ENCODE data around the gene SHANK1.

Gene SHANK1

DNA sequence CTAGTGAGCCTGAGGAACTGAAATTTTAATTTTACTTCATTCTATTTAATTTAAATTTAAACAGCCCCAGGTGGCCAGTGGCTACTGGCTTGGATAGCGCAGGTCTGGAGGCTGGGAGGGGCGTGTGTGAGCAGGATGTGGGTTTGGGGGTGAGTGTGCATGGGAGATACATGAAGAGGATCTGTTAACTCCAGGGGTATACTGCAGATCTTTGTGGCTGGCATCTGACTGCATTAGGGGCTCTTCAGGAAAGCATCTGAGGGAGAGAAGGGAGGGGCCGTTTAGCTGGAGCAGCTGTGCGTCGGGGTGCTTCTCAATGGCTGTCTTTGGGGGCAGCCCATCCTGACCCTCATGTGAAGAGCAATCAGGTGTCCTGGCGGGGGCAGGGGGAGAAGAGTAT is 6.8 kb downstream of the SHANK1 start:
- H3K9me3 ChIP-seq (ENCODE audit: insufficient read depth, low read length), result no peaks in the 10 kb centered on the region
- H3K79me2 ChIP-seq (ENCODE audit: insufficient read depth, low read length), result no peaks in the 10 kb centered on the region
- no peaks in the 10 kb centered on the region for H3K36me3 ChIP-seq (ENCODE audit: low read length)
- no peaks in the 10 kb centered on the region for H4K20me1 ChIP-seq (ENCODE audit: low read depth, low read length)
- H3K4me2 ChIP-seq (ENCODE audit: low read depth, low read length, poor library complexity, severe bottlenecking), result no peak overlapping the region
- H3K9me2 ChIP-seq (replicated peaks; ENCODE audit: insufficient read depth, low read length), result no peaks in the 10 kb centered on the region
- no peak overlapping the region for H2AFZ ChIP-seq (ENCODE audit: low read depth, low read length, severe bottlenecking)
- no peak overlapping the region for H3K9ac ChIP-seq (ENCODE audit: low read length)
- no peaks in the 10 kb centered on the region for H3K27me3 ChIP-seq (ENCODE audit: low read length)
- H3K27ac ChIP-seq (ENCODE audit: low read depth, low read length), result no peak overlapping the region
- H3K4me3 ChIP-seq (ENCODE audit: insufficient read depth, low read length, poor library complexity, severe bottlenecking), result no peak overlapping the region
- no peaks in the 10 kb centered on the region for H3F3A ChIP-seq (ENCODE audit: insufficient read depth)
- TF ChIP-seq, protein P1, sequence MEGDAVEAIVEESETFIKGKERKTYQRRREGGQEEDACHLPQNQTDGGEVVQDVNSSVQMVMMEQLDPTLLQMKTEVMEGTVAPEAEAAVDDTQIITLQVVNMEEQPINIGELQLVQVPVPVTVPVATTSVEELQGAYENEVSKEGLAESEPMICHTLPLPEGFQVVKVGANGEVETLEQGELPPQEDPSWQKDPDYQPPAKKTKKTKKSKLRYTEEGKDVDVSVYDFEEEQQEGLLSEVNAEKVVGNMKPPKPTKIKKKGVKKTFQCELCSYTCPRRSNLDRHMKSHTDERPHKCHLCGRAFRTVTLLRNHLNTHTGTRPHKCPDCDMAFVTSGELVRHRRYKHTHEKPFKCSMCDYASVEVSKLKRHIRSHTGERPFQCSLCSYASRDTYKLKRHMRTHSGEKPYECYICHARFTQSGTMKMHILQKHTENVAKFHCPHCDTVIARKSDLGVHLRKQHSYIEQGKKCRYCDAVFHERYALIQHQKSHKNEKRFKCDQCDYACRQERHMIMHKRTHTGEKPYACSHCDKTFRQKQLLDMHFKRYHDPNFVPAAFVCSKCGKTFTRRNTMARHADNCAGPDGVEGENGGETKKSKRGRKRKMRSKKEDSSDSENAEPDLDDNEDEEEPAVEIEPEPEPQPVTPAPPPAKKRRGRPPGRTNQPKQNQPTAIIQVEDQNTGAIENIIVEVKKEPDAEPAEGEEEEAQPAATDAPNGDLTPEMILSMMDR (IDR thresholded peaks at IDR 0.05; ENCODE audit: insufficient read depth, low read length, poor library complexity, severe bottlenecking), result no peak
- no peak for TF ChIP-seq EZH2phosphoT487 (conservative IDR thresholded peaks at IDR 0.05; ENCODE audit: low read length)

- Histone ChIP-seq H3K9ac (ENCODE audit: low read length) (no peak overlapping the region), H3K4me2 (ENCODE audit: low read depth, low read length, poor library complexity, severe bottlenecking) (no peak overlapping the region), H3F3A (ENCODE audit: insufficient read depth) (no peaks in the 10 kb centered on the region), H3K27ac (ENCODE audit: low read depth, low read length) (no peak overlapping the region), H2AFZ (ENCODE audit: low read depth, low read length, severe bottlenecking) (no peak overlapping the region), H3K9me3 (ENCODE audit: insufficient read depth, low read length) (no peaks in the 10 kb centered on the region), H3K36me3 (ENCODE audit: low read length) (no peaks in the 10 kb centered on the region), H3K9me2 (replicated peaks; ENCODE audit: insufficient read depth, low read length) (no peaks in the 10 kb centered on the region), H4K20me1 (ENCODE audit: low read depth, low read length) (no peaks in the 10 kb centered on the region), H3K79me2 (ENCODE audit: insufficient read depth, low read length) (no peaks in the 10 kb centered on the region), H3K4me3 (ENCODE audit: insufficient read depth, low read length, poor library complexity, severe bottlenecking) (no peak overlapping the region), H3K27me3 (ENCODE audit: low read length) (no peaks in the 10 kb centered on the region)
- TF ChIP-seq EZH2phosphoT487 (conservative IDR thresholded peaks at IDR 0.05; ENCODE audit: low read length), result no peak
- TF ChIP-seq, protein P1 (IDR thresholded peaks at IDR 0.05; ENCODE audit: insufficient read depth, low read length, poor library complexity, severe bottlenecking), result no peak
These were observed 7.8 kb downstream of the SHANK1 start for GRCh38 chr19:50711805-50712204.

GRCh38 chr19:50711196-50711595 is 8.4 kb downstream of the SHANK1 start:
- Histone ChIP-seq H3K27ac (ENCODE audit: low read depth, low read length) (no peak overlapping the region), H3K9me2 (replicated peaks; ENCODE audit: insufficient read depth, low read length) (no peaks in the 10 kb centered on the region), H3K4me2 (ENCODE audit: low read depth, low read length, poor library complexity, severe bottlenecking) (no peak overlapping the region), H3F3A (ENCODE audit: insufficient read depth) (no peaks in the 10 kb centered on the region), H3K79me2 (ENCODE audit: insufficient read depth, low read length) (no peaks in the 10 kb centered on the region), H4K20me1 (ENCODE audit: low read depth, low read length) (no peaks in the 10 kb centered on the region), H3K9me3 (ENCODE audit: insufficient read depth, low read length) (no peaks in the 10 kb centered on the region), H3K36me3 (ENCODE audit: low read length) (no peaks in the 10 kb centered on the region), H3K4me3 (ENCODE audit: insufficient read depth, low read length, poor library complexity, severe bottlenecking) (no peak overlapping the region), H3K9ac (ENCODE audit: low read length) (no peak overlapping the region), H2AFZ (ENCODE audit: low read depth, low read length, severe bottlenecking) (no peak overlapping the region), H3K27me3 (ENCODE audit: low read length) (no peaks in the 10 kb centered on the region)
- TF ChIP-seq, protein P1 (IDR thresholded peaks at IDR 0.05; ENCODE audit: insufficient read depth, low read length, poor library complexity, severe bottlenecking), result no peak
- no peak for TF ChIP-seq EZH2phosphoT487 (conservative IDR thresholded peaks at IDR 0.05; ENCODE audit: low read length)

Measured in SU-DHL-6 (cell line).